Fibroblast of skin of abdomen (primary cell): ENCODE measurements around the gene HRG. TPM values are rescaled to one million over a fixed set of nuclear protein-coding genes. Genes with fewer than 3 reads are reported as not detected.
"Not testable (repeated sequence)": the region's sequence is repeated elsewhere in the genome, so short reads cannot be mapped to it uniquely, and the experiment has no call there.

Source experiments
- DNase-seq: peaks from one replicate; pipeline ENCODE4 v3.0.0-alpha.2; 2013
- polyA plus RNA-seq, 2 experiments: library from polyadenylated mRNA; unstranded; fragments of 120-200 nt; gene quantifications; one replicate each; pipeline ENCODE4 v1.2.1, GENCODE V29; 2013; ENCODE audit not compliant: insufficient read length in 2 of 2

The HRG gene
- polyA plus RNA-seq (2013, experiment 1 of 2; ENCODE audit: insufficient read length) = 0.03 TPM
- 0.02 TPM for polyA plus RNA-seq (2013, experiment 2 of 2; ENCODE audit: insufficient read length)

GRCh38 chr3:186665625-186666188 is at the start of gene HRG:
Gene HRG, plus strand, starts transcription at chr3:186666014. Its CDS starts 18 bp downstream, at chr3:186666032.
- no peak for DNase-seq

- no peak for DNase-seq
Observed at GRCh38 chr3:186616299-186616617, 49.6 kb upstream of the HRG start.

GRCh38 chr3:186617036-186617946 is 48.5 kb upstream of the HRG start:
- peak; percentile 96 for DNase-seq

GRCh38 chr3:186618318-186618938 is 47.4 kb upstream of the HRG start:
- DNase-seq = no peak

GRCh38 chr3:186619787-186620212 is 46.0 kb upstream of the HRG start:
- DNase-seq = no peak

- DNase-seq = no peak
Observed at GRCh38 chr3:186620213-186621092, 45.4 kb upstream of the HRG start.

GRCh38 chr3:186621894-186622650 is 43.7 kb upstream of the HRG start:
- no peak for DNase-seq

GRCh38 chr3:186622651-186623310 is 43.0 kb upstream of the HRG start:
- DNase-seq = no peak

- DNase-seq = no peak
Observed at GRCh38 chr3:186624598-186624997, 41.2 kb upstream of the HRG start.

- DNase-seq = no peak
Observed at GRCh38 chr3:186625600-186626042, 40.2 kb upstream of the HRG start.

- no peak for DNase-seq
Observed at GRCh38 chr3:186626254-186626847, 39.5 kb upstream of the HRG start.

GRCh38 chr3:186627852-186628414 is 37.9 kb upstream of the HRG start:
- no peak for DNase-seq

- DNase-seq = no peak
Observed at GRCh38 chr3:186628756-186629155, 37.1 kb upstream of the HRG start.

GRCh38 chr3:186630950-186631641 is 34.7 kb upstream of the HRG start:
- DNase-seq = no peak

GRCh38 chr3:186633481-186633880 is 32.3 kb upstream of the HRG start:
- DNase-seq = no peak

GRCh38 chr3:186634207-186634606 is 31.6 kb upstream of the HRG start:
- not testable (repeated sequence) for DNase-seq

GRCh38 chr3:186635532-186635931 is 30.3 kb upstream of the HRG start:
- no peak for DNase-seq

GRCh38 chr3:186636536-186636935 is 29.3 kb upstream of the HRG start:
- no peak for DNase-seq

- no peak for DNase-seq
Observed at GRCh38 chr3:186637686-186638085, 28.1 kb upstream of the HRG start.

- no peak for DNase-seq
Observed at GRCh38 chr3:186638259-186638658, 27.6 kb upstream of the HRG start.
